ENCODE measurements around the gene SBF2.
"Not testable (repeated sequence)": the region's sequence is repeated elsewhere in the genome, so short reads cannot be mapped to it uniquely, and the experiment has no call there.

The SBF2 gene

GRCh38 chr11:9962722-9963121 lies 331.3 kb downstream of the SBF2 start:
- Histone ChIP-seq H3K9ac (ENCODE audit: low read depth, low read length) (no peak overlapping the region), H3K4me3 (ENCODE audit: low read depth, low read length) (no peak overlapping the region), H3K4me1 (ENCODE audit: control insufficient read depth, insufficient read depth, low read length) (no peaks in the 10 kb centered on the region; the same call in 1 of the 2 replicates), H3K9me3 (ENCODE audit: control insufficient read depth, insufficient read depth, low read length) (no peaks in the 10 kb centered on the region), H3K27ac (ENCODE audit: low read depth, low read length) (no peak overlapping the region), H3K27me3 (ENCODE audit: control insufficient read depth, insufficient read depth, low read length) (no peaks in the 10 kb centered on the region), H3K36me3 (ENCODE audit: control insufficient read depth, insufficient read depth, low read length) (peaks cover 5% of the 10 kb centered on the region; the same call in 1 of the 2 replicates)

- no peaks in the 10 kb centered on the region for H3K27me3 ChIP-seq (ENCODE audit: control insufficient read depth, insufficient read depth, low read length)
- peaks cover 5% of the 10 kb centered on the region; the same call in 1 of the 2 replicates for H3K36me3 ChIP-seq (ENCODE audit: control insufficient read depth, insufficient read depth, low read length)
- no peak overlapping the region for H3K9ac ChIP-seq (ENCODE audit: low read depth, low read length)
- no peaks in the 10 kb centered on the region; the same call in 1 of the 2 replicates for H3K9me3 ChIP-seq (ENCODE audit: control insufficient read depth, insufficient read depth, low read length)
- H3K4me1 ChIP-seq (ENCODE audit: control insufficient read depth, insufficient read depth, low read length): peaks cover 5% of the 10 kb centered on the region; the same call in 1 of the 2 replicates
- H3K27ac ChIP-seq (ENCODE audit: low read depth, low read length): no peak overlapping the region
- no peak overlapping the region for H3K4me3 ChIP-seq (ENCODE audit: low read depth, low read length)
These were observed 336.9 kb downstream of the SBF2 start for GRCh38 chr11:9957072-9957471.

GRCh38 chr11:9956483-9956882 lies 337.5 kb downstream of the SBF2 start:
- Histone ChIP-seq H3K9me3 (ENCODE audit: control insufficient read depth, insufficient read depth, low read length) (no peaks in the 10 kb centered on the region; the same call in 1 of the 2 replicates), H3K27me3 (ENCODE audit: control insufficient read depth, insufficient read depth, low read length) (no peaks in the 10 kb centered on the region), H3K27ac (ENCODE audit: low read depth, low read length) (no peak overlapping the region), H3K9ac (ENCODE audit: low read depth, low read length) (no peak overlapping the region), H3K4me3 (ENCODE audit: low read depth, low read length) (no peak overlapping the region), H3K36me3 (ENCODE audit: control insufficient read depth, insufficient read depth, low read length) (peaks cover 5% of the 10 kb centered on the region; the same call in 1 of the 2 replicates), H3K4me1 (ENCODE audit: control insufficient read depth, insufficient read depth, low read length) (peaks cover 11% of the 10 kb centered on the region; the same call in 1 of the 2 replicates)

- H3K36me3 ChIP-seq (ENCODE audit: control insufficient read depth, insufficient read depth, low read length): peaks cover 5% of the 10 kb centered on the region; the same call in 1 of the 2 replicates
- H3K9me3 ChIP-seq (ENCODE audit: control insufficient read depth, insufficient read depth, low read length): no peaks in the 10 kb centered on the region; the same call in 1 of the 2 replicates
- no peak overlapping the region for H3K4me3 ChIP-seq (ENCODE audit: low read depth, low read length)
- no peaks in the 10 kb centered on the region for H3K27me3 ChIP-seq (ENCODE audit: control insufficient read depth, insufficient read depth, low read length)
- H3K9ac ChIP-seq (ENCODE audit: low read depth, low read length): no peak overlapping the region
- no peak overlapping the region for H3K27ac ChIP-seq (ENCODE audit: low read depth, low read length)
- H3K4me1 ChIP-seq (ENCODE audit: control insufficient read depth, insufficient read depth, low read length): peaks cover 12% of the 10 kb centered on the region; the same call in 1 of the 2 replicates
These were observed 338.6 kb downstream of the SBF2 start for GRCh38 chr11:9955391-9955790.

- H3K27me3 ChIP-seq (ENCODE audit: control insufficient read depth, insufficient read depth, low read length): no peaks in the 10 kb centered on the region
- peaks cover 12% of the 10 kb centered on the region; the same call in 1 of the 2 replicates for H3K4me1 ChIP-seq (ENCODE audit: control insufficient read depth, insufficient read depth, low read length)
- no peak overlapping the region for H3K9ac ChIP-seq (ENCODE audit: low read depth, low read length)
- peaks cover 5% of the 10 kb centered on the region; the same call in 1 of the 2 replicates for H3K36me3 ChIP-seq (ENCODE audit: control insufficient read depth, insufficient read depth, low read length)
- H3K9me3 ChIP-seq (ENCODE audit: control insufficient read depth, insufficient read depth, low read length): no peaks in the 10 kb centered on the region; the same call in 1 of the 2 replicates
- H3K27ac ChIP-seq (ENCODE audit: low read depth, low read length): no peak overlapping the region
- no peak overlapping the region for H3K4me3 ChIP-seq (ENCODE audit: low read depth, low read length)
These were observed 339.9 kb downstream of the SBF2 start for GRCh38 chr11:9953994-9954626.

- Histone ChIP-seq H3K4me3 (ENCODE audit: low read depth, low read length) (no peak overlapping the region), H3K9me3 (ENCODE audit: control insufficient read depth, insufficient read depth, low read length) (no peaks in the 10 kb centered on the region; the same call in 1 of the 2 replicates), H3K4me1 (ENCODE audit: control insufficient read depth, insufficient read depth, low read length) (peaks cover 12% of the 10 kb centered on the region; the same call in 1 of the 2 replicates), H3K27ac (ENCODE audit: low read depth, low read length) (no peak overlapping the region), H3K27me3 (ENCODE audit: control insufficient read depth, insufficient read depth, low read length) (no peaks in the 10 kb centered on the region), H3K36me3 (ENCODE audit: control insufficient read depth, insufficient read depth, low read length) (no peaks in the 10 kb centered on the region), H3K9ac (ENCODE audit: low read depth, low read length) (no peak overlapping the region)
These were observed 341.4 kb downstream of the SBF2 start for GRCh38 chr11:9952511-9953196.

- Histone ChIP-seq H3K27ac (ENCODE audit: low read depth, low read length) (no peak overlapping the region), H3K27me3 (ENCODE audit: control insufficient read depth, insufficient read depth, low read length) (no peaks in the 10 kb centered on the region), H3K4me1 (ENCODE audit: control insufficient read depth, insufficient read depth, low read length) (peaks cover 12% of the 10 kb centered on the region; the same call in 1 of the 2 replicates), H3K9ac (ENCODE audit: low read depth, low read length) (no peak overlapping the region), H3K9me3 (ENCODE audit: control insufficient read depth, insufficient read depth, low read length) (no peaks in the 10 kb centered on the region; the same call in 1 of the 2 replicates), H3K36me3 (ENCODE audit: control insufficient read depth, insufficient read depth, low read length) (no peaks in the 10 kb centered on the region), H3K4me3 (ENCODE audit: low read depth, low read length) (no peak overlapping the region)
These were observed 342.2 kb downstream of the SBF2 start for GRCh38 chr11:9951807-9952206.

GRCh38 chr11:9950462-9950861 lies 343.6 kb downstream of the SBF2 start:
- no peak overlapping the region for H3K27ac ChIP-seq (ENCODE audit: low read depth, low read length)
- no peaks in the 10 kb centered on the region; the same call in 1 of the 2 replicates for H3K9me3 ChIP-seq (ENCODE audit: control insufficient read depth, insufficient read depth, low read length)
- H3K4me1 ChIP-seq (ENCODE audit: control insufficient read depth, insufficient read depth, low read length): peaks cover 12% of the 10 kb centered on the region; the same call in 1 of the 2 replicates
- H3K36me3 ChIP-seq (ENCODE audit: control insufficient read depth, insufficient read depth, low read length): no peaks in the 10 kb centered on the region
- no peaks in the 10 kb centered on the region for H3K27me3 ChIP-seq (ENCODE audit: control insufficient read depth, insufficient read depth, low read length)
- H3K9ac ChIP-seq (ENCODE audit: low read depth, low read length): no peak overlapping the region
- no peak overlapping the region for H3K4me3 ChIP-seq (ENCODE audit: low read depth, low read length)

- Histone ChIP-seq H3K27ac (ENCODE audit: low read depth, low read length) (no peak overlapping the region), H3K9ac (ENCODE audit: low read depth, low read length) (no peak overlapping the region), H3K27me3 (ENCODE audit: control insufficient read depth, insufficient read depth, low read length) (no peaks in the 10 kb centered on the region), H3K4me3 (ENCODE audit: low read depth, low read length) (no peak overlapping the region), H3K9me3 (ENCODE audit: control insufficient read depth, insufficient read depth, low read length) (no peaks in the 10 kb centered on the region), H3K4me1 (ENCODE audit: control insufficient read depth, insufficient read depth, low read length) (peaks cover 10% of the 10 kb centered on the region; the same call in 1 of the 2 replicates), H3K36me3 (ENCODE audit: control insufficient read depth, insufficient read depth, low read length) (no peaks in the 10 kb centered on the region)
These were observed 346.7 kb downstream of the SBF2 start for GRCh38 chr11:9947231-9947864.

GRCh38 chr11:9945680-9946079 lies 348.3 kb downstream of the SBF2 start:
- not testable (repeated sequence) for H3K27me3 ChIP-seq (ENCODE audit: control insufficient read depth, insufficient read depth, low read length); H3K4me1 ChIP-seq (ENCODE audit: control insufficient read depth, insufficient read depth, low read length); H3K9ac ChIP-seq (ENCODE audit: low read depth, low read length); H3K36me3 ChIP-seq (ENCODE audit: control insufficient read depth, insufficient read depth, low read length); H3K4me3 ChIP-seq (ENCODE audit: low read depth, low read length); H3K27ac ChIP-seq (ENCODE audit: low read depth, low read length); H3K9me3 ChIP-seq (ENCODE audit: control insufficient read depth, insufficient read depth, low read length)
